ENCODE measurements around the gene LRRFIP1.
"Not testable (repeated sequence)": the region's sequence is repeated elsewhere in the genome, so short reads cannot be mapped to it uniquely, and the experiment has no call there.

The LRRFIP1 gene, protein sequence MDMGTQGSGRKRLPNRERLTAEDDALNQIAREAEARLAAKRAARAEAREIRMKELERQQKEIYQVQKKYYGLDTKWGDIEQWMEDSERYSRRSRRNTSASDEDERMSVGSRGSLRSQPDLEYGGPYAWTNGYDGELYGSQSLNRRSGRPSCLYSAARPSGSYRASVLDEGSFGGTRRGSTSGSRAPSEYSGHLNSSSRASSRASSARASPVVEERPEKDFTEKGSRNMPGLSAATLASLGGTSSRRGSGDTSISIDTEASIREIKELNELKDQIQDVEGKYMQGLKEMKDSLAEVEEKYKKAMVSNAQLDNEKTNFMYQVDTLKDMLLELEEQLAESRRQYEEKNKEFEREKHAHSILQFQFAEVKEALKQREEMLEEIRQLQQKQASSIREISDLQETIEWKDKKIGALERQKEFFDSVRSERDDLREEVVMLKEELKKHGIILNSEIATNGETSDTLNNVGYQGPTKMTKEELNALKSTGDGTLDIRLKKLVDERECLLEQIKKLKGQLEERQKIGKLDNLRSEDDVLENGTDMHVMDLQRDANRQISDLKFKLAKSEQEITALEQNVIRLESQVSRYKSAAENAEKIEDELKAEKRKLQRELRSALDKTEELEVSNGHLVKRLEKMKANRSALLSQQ

DNA sequence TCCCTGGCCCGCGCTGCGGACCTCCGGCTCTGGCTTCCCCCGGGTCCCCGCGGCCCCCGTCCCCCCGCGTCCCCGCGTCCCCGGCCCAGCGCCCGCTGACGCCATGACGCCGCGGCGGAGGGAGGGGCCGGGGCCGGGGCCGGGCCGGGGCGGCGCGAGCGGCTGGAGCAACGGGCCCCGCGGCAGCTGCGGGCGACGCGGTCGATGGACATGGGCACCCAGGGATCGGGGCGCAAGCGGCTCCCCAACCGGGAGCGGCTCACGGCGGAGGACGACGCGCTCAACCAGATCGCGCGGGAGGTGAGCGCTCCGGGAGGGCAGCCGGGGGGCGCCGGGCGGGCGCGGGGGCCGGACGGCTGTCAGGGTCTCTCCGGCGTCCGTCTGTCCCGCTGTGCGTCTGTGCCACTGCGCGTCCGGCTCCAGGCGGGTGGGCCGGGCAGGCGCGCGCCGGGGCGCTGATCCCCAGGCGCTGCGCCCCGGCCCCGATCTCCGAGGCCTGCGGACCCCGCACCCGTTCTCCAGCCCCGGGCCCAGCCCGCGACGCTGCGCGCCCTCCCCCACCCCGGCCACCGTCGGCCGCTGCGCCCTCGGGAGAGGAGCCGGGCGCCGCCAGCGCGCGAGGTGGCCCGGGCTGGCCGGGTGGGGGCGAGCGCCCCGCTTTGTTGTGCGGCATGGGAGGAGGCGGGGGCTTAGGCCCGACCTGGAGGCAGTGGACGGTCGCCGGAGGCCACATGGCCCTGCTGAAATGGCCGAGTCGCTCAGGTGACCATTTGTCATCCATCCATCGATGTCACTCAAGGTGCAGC is at the start of gene LRRFIP1:
TSS of gene LRRFIP1 (plus strand) at position 147 of the 806 bp plus-strand sequence. CDS start at position 205, 58 bp downstream.
- no peak for DNase-seq (ENCODE audit: low read depth in 2 of 2)

DNA sequence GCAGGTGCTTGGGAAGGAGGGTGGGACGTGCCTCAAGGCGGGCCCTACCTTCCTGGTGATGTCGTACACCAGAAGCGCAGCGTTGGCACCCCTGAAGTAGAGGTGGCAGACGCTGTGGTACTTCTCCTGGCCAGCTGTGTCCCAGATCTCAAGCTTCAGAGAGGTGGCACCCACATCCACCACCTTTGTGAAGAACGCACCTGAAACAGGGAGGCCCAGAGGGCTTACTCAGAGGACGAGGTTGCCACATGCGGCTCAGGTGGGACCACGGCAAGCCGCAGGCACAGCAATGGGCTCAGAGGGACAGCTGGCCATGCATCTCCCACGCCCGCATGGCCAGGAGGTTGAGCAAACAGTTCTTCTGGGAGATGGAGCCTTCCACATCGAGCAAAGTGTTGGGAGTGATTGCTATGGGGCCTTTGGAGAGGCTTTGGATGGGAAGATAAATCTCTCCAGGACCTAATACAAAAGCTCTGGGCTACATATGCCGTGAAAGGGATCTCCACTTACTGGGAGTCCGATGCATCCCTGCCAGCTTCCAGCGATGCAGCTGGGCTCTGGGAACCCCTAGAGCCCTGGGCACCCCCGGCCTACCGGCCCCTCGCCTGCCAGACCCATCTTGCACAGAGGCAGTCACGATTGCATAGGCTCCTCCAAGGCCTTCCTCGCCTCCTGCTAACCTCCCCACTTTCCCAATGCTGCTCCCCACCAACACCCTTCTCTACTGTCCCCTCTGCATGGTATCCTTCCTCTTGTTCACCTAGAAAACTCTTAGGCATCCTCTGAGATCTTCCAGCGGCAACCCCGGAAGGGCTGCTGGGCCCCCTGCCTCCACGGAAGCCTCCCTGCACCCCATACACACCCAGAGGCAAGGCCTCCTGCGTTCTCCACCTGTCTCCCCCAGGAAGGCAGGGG is 49.2 kb upstream of the LRRFIP1 start:
- no peak for DNase-seq (ENCODE audit: low read depth in 2 of 2)

DNA sequence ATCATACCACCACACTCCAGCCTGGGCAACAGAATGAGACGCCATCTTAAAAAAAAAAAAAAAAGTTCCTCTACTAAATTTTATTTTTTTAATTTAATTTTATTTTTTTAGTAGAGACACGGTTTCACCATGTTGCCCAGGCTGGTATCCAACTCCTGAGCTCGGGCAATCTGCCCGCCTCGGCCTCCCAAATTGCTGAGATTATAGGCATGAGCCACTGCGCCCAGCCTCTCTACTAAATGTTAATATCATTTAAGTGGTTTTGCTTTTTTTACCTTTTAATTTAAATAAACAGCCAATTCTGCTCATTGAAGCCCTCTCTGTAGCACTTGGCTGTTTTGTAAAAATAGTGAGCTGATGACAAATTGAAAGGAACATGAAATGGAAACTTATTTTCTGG is 46.1 kb upstream of the LRRFIP1 start:
- no peak for DNase-seq (ENCODE audit: low read depth in 2 of 2)

DNA sequence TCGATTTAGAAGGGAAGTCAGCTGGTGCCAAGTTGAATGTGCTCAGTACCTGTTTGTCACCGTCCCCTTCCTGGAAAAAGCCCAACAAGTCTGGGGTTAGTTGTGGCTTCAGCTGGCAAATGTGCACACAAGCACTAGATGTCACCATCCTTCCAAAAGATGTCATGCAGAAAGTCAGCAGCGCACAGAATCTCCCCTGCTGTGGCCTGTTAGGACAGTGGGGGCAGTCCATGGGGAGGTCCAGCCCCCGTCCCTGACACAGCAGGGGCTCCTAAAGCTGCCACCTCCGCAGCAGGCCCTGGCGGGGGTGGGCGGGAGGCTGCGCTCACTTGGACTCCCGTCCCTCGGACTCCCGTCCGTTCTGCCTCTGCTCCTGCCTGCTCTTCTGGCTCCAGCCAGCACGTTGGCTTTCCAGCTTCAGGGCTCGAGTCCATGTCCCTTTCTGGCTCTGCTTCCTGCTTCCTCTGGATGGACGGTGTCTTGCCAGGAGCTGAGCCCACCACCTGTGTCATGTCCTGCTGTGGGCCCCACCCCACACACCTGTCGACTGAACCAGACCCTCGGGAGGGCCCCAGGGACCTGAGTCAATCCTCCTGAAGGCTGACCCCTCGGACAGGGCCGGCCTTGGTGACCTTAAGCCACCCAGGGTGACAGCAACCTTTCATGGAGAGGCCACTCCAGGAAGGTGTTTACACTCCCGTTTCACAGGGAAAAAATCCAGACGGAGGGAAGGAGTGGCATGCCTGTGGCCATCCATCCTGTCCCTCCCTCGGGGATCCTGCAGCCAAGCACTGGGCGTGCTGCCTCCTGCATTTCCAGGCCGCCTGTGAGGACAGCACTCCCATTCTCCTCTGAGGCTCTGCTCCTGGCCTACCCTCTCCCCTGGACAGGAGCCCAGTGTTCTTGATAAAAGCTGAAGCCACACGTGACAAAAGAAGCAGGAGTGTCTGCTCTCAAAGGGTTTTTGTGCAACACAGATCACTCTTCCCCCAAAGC is 45.3 kb upstream of the LRRFIP1 start:
- peak in 1 of 2 donors; percentile 38 for DNase-seq (ENCODE audit: low read depth in 2 of 2)

DNA sequence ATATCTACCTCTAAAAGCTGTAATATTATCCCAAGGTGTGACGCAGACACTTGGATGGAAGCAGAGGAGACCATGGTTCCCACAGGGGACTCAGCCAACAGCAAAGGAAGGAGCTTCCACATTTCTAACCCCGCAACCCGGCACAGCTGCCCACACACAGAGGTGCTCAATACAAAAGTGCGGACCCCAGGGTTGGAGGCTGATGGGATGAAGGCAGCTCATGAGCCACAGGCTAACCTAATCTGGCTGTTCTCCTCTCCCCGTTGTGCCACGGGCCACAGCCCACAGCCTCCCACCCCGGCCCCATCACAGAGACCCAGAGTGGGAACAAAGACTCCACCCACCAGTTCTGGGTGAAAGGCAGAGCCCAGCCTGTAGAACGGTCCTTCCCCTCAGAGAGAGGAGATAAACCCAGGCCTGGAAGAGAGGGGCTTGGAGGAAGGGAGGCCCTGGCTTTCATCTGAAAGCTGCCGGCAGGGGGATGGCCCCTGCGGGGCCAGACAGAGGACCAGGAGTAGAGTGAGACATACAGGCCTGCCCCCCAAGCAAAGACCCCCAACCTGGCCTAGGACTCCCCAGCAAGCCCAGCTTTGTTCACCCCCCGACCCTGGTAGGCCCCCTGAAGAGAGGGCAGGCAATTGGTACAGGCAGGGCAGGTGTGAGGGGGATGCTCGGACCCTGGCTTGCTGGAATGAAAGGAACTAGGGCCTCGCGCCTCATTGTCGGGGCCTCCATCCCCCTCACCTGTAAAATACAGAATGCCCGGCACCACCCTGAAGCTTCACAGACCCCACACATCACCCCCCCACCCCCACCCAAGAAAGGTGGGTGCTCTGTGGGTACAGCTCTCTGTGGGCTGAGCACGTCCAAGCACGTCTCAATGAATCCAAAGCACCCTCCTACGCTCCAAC is 43.7 kb upstream of the LRRFIP1 start:
- no peak for DNase-seq (ENCODE audit: low read depth in 2 of 2)

DNA sequence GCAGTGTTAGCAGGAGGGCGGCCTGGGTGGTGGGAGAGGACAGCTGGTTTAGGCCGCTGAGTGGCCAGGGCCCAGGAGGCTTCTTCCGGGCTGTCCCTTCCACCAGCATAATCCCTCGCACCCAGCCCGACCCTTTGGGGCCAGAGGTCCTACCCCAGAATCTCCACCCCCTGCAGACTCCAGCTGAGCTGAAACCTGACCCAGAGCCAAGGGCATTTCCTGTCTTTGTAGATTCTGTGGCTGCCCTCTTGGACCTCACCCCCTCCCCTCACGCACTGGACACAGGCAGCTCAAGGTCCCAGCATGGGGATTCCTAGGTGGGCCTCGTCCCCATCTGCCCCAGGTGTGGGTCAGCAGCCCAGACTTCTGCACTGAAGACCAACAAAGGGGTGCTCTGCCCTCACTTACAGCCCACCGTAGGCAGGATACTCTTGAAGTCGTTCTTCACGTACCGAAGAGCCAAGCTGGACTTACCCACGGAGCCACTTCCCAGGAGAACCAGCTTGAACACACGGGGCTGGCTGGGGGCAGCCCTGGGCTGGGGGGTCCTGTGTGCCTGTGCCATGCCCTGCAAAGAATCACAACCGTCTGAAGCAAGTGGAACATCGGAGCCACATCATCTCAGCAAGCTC is 41.7 kb upstream of the LRRFIP1 start:
- DNase-seq (ENCODE audit: low read depth in 2 of 2): no peak

DNA sequence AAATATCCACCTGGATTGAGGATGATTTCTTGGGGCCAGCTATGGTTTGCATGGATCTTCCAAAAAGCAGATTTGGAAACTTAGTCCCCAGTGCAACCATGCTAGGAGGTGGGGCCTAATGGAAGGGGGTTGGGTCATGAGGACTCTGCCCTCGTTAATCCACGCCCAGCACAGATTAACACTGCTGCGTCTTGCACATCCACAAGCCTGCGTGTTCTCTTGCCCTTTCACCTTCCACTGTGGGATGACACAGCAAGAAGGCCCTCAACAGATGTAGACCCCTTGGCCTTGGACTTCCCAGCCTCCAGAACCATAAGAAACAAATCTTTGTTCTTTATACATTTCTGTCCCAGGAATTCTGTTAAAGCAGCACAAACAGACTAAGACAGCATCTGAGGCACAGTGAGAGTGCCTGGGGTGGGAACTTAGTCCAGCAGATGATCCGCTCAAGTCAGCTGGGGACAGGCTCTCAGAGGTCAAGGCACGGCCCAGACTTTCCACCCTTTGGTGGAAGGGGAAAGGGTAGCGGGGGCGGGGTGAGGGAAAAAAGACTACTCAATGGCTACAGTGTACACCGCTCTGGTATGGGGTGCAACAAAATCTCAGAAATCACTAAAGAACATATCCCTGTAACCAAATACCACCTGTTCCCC is 39.2 kb upstream of the LRRFIP1 start:
- DNase-seq (ENCODE audit: low read depth in 2 of 2): no peak

DNA sequence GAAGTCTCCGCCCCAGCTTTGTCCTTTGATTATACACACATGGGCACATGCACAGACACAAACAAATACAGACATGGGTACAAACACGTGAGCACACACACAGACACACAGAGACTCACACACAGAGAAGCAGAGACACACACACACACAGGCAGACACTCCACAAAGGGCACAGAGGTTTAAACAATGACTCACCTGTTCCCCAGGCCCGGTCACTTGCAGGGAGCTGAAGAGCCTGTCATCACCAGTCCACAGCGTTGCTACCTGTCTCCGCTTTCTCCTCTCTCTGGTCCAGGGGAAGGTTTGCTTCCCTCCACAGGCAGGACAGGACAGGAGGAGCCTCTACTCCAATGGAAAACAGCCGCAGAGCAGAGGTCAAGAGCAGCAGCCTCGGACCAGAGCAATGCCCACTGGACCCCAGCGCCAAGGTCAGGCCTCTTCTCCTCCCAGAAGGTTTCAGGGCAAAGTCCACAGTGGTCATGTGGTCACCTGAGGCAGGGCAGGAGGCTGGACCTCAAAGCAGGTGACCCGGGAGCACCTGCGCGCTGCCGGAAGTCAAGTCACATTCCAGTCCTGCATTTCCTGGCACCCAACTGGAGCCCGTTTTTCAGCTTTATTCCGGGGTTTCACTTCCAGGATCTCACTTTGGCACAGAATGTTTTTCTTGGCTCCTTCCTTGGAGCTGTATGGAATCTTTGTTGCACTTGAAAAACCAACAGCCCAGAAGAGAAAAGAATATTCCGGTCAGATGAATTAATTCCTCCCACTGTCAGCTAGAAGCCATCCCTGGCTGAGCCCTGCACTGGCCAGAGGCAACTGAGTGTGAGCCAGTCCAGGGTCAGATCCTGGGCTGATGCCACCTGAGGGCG is 36.9 kb upstream of the LRRFIP1 start, which contains the start of gene RAB17:
TSS of gene RAB17 (minus strand) at position 463 of the 869 bp plus-strand sequence. CDS start 4,580 bp downstream, outside the sequence.
- DNase-seq (ENCODE audit: low read depth in 2 of 2): no peak

DNA sequence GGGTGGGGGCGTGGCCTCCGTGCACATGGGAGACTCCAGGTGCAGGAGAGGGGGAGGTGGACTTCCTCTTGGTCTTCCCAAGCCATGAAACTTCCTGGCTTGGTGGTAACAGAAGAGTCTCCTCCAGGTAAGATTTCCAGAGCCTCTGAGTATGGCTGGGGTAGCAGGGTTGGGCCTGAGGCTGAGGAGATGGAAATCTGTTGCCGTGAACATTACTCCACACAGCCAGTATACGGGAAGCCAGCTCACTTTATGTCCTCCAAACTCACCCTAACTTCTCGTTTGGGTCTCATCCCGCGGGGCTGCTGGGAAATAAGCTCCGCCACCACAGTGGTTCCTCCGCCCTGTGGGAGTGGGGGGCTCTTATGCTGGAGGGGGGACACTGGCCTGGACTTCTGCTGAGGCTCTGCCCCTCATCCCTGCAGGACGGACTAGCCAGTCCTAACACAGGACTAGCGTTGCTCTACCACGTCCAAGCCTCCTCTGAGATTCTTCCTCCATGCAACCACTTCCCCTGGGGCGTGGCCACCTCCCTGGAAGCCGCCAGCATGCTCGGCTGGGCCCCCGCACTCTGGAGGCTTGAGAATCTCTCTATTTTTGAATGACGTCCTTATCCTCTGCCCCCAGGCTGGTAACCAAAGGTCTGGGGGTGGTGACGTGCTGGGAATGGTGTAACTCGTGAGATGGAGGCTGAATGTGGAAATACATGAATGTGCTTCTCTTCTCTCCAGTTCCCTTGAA is 36.1 kb upstream of the LRRFIP1 start:
- no peak for DNase-seq (ENCODE audit: low read depth in 2 of 2)

DNA sequence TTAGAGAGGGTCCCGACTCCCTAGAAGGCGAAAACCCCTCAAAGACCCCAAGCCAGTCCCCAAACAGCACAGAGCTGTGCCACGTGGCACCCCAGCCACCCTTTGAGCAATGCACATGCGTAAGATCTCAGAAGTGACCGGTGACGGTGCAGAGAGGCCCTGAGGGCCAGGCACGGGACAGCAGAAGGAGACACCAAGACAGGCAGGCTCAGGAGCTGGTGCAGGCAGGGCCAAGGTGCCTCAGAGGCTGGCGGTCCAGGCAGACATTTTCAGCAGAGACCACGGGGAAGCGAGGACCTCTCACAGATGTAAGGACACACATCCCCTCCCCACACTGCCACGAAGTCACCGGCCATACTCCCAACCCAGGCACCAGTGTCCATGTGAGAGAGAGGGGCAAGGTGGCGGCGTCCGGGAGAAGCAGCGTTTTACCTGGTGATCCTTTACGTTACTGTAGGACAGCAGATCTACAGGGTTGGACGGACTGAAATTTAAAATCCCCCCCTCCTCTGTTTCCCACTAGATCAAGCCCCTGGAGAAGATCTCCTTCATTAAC is 34.9 kb upstream of the LRRFIP1 start:
- DNase-seq (ENCODE audit: low read depth in 2 of 2): no peak

DNA sequence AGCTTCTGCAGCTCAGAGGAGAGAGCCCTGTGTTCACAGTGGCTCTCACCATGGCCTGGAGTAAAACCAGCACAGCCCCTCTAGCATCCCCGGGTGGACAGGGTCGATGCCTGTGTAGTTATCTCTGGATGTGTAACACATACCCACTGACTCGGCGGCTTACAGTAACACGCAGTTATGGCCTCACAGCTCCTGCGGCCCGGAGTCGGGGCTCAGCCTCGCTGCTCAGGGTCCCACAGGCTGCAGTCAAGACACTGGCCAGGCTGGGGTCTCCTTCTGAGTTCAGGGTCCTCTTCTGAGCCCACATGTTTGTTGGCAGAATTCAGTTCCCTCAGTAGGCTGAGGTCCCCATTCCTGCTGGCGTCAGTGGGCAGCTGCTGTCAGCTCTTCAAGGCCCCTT is 34.4 kb upstream of the LRRFIP1 start:
- no peak for DNase-seq (ENCODE audit: low read depth in 2 of 2)

DNA sequence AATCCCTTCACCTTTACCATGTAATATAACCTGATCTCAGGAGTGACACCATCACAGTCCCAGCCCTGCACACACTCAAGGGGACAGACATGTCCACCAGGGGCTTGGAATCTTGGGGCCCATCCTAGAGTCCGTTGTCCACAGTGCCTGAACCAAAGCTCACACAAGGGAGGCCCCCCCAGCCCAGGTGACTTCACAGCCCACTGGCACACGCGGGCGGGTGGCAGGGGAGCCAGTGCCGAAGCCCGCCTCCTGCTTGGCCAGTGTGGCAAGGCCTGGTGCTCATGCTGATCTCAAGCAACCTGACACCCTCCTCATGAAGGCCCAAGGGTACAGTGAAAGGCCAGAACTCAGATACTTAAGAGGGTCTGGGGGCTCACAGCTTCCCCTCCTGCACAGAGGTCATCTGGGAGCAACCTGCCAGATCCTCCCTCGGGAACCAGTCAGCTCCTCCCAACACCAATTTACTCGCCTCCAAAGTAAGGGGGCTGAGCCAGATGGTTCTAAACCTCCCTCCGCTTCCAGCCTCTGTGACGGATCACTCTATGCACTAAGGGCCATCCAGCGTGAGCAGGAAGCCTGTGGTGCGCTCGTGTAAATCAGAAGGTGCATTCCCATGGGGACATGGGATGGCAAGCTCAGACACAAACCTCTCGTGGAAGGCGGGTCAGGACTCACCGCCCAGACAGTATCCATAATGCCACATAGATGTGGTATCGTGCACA is 33.6 kb upstream of the LRRFIP1 start:
- DNase-seq (ENCODE audit: low read depth in 2 of 2): no peak

DNA sequence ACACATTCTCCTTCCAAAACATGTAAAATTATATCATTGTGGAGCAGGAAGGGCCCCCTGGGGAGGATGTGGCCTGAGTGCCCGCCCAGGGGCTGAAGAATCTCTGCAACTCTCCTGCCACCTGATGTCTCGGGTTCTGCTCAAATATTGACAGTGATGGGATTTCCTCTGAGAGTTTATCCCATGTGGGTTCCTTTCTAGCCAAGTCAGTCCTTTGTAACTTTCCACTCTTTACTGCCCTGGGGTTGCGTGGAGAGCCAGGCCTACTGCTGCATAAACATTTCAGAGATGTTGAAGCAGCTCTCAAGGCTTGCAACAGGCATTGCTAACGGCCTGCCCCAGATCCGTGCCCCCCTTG is 32.9 kb upstream of the LRRFIP1 start:
- no peak for DNase-seq (ENCODE audit: low read depth in 2 of 2)

DNA sequence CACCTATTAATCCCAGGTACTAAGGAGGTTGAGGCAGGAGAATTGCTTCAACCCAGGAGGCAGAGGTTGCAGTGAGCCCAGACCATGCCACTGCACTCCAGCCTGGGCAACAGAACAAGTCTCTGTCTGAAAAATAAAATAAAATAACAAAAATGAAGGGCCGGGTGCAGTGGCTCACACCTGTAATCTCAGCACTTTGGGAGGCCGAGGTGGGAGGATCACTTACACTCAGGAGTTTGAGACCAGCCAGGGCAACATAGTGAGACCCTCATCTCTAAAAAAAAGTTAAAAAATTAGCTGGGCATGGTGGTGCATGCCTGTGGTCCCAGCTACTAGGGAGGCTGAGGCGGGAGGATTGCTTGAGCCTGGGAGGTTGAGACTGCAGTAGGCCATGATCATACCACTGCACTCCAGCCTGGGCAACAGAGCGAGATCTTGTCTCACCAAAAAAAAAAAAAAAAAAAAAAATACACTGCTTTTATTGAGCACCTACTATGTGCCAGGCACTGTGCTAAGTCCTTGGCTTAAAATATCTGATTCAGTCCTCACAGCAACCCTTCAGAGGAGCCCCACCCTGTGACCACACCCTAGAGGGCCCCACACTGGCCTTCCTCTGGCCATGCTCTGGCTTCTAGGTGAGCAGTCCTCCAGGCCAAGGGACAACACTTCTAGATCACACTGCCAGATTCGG is 31.4 kb upstream of the LRRFIP1 start:
- not testable (repeated sequence) for DNase-seq (ENCODE audit: low read depth in 2 of 2)
